ENCODE data around the gene CD1D.
A peak's percentile ranks its signal among the peaks of the same experiment; 100 is the strongest.

Gene CD1D

DNA sequence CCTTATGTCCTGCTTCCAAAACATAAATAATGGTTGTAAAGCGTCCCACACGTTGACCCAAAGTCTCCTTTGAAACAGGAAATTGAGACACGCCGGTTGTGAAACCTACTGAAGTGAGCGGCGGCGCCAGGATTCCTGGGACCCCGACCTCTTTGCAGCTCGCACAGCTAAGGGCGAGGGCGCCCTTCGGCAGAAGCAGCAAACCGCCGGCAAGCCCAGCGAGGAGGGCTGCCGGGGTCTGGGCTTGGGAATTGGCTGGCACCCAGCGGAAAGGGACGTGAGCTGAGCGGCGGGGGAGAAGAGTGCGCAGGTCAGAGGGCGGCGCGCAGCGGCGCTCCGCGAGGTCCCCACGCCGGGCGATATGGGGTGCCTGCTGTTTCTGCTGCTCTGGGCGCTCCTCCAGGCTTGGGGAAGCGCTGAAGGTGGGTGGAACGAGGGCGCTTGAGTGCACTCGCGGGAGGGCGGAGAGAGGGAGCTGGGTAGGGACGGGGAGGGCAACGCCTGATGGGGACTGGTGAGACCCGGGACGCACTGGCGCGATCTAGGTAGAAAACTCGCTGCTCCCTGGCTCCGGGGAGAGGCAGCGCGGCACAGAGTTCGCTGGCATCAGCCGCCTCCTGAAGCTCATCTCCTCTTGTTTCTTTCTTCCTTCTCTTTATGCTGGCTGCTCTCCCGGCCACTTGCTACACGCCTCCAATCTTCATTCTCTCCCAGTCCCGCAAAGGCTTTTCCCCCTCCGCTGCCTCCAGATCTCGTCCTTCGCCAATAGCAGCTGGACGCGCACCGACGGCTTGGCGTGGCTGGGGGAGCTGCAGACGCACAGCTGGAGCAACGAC is at the start of gene CD1D:
Gene CD1D, plus strand, starts transcription at position 155 of the 836 bp plus-strand sequence. Its CDS starts 207 bp downstream, at position 362.
- H3K4me1 ChIP-seq (ENCODE audit: insufficient read depth, poor library complexity, severe bottlenecking) = peaks cover 14% of the 10 kb centered on the region
- peak within 1 kb of the TSS; percentile 37 for H3K4me3 ChIP-seq (ENCODE audit: severe bottlenecking)
- H3K27me3 ChIP-seq (ENCODE audit: insufficient read depth, poor library complexity, severe bottlenecking) = no peaks in the 10 kb centered on the region
- TF ChIP-seq, protein P1, sequence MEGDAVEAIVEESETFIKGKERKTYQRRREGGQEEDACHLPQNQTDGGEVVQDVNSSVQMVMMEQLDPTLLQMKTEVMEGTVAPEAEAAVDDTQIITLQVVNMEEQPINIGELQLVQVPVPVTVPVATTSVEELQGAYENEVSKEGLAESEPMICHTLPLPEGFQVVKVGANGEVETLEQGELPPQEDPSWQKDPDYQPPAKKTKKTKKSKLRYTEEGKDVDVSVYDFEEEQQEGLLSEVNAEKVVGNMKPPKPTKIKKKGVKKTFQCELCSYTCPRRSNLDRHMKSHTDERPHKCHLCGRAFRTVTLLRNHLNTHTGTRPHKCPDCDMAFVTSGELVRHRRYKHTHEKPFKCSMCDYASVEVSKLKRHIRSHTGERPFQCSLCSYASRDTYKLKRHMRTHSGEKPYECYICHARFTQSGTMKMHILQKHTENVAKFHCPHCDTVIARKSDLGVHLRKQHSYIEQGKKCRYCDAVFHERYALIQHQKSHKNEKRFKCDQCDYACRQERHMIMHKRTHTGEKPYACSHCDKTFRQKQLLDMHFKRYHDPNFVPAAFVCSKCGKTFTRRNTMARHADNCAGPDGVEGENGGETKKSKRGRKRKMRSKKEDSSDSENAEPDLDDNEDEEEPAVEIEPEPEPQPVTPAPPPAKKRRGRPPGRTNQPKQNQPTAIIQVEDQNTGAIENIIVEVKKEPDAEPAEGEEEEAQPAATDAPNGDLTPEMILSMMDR (IDR thresholded peaks at IDR 0.05; ENCODE audit: poor library complexity, severe bottlenecking) = no peak
- H3K36me3 ChIP-seq (ENCODE audit: low read depth) = no peaks in the 10 kb centered on the region
- DNase-seq (ENCODE audit: low spot score) (no peak), ATAC-seq (ENCODE audit: low read depth) (peak; percentile 50)
- no peak within 1 kb of the TSS for H3K27ac ChIP-seq (ENCODE audit: poor library complexity, severe bottlenecking)
- H3K9me3 ChIP-seq (ENCODE audit: severe bottlenecking) = no peaks in the 10 kb centered on the region

DNA sequence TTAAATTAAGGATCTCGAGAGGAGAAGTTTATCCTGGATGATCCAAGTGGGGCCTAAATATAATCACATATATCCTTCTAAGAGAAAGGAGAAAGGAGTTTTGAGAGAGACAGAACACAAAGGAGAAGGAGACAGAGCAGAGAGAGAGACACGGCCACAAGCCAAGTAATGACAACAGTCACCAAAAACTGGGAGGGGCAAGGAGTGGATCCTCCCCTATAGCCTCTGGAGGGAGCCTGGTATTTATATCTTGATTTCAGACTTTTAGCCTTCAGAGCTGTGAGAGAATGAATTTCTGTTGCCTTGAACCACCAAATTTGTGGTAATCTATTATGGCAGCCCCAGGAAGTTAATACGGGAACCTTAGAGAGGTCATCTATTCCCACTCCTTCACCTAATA is 49.5 kb upstream of the CD1D start:
- TF ChIP-seq, protein P1 (IDR thresholded peaks at IDR 0.05; ENCODE audit: poor library complexity, severe bottlenecking) = no peak
- Histone ChIP-seq H3K27me3 (ENCODE audit: insufficient read depth, poor library complexity, severe bottlenecking) (no peaks in the 10 kb centered on the region), H3K4me3 (ENCODE audit: severe bottlenecking) (no peak overlapping the region), H3K36me3 (ENCODE audit: low read depth) (no peaks in the 10 kb centered on the region), H3K27ac (ENCODE audit: poor library complexity, severe bottlenecking) (no peak overlapping the region), H3K9me3 (ENCODE audit: severe bottlenecking) (no peaks in the 10 kb centered on the region), H3K4me1 (ENCODE audit: insufficient read depth, poor library complexity, severe bottlenecking) (peaks cover 2% of the 10 kb centered on the region)
- ATAC-seq (ENCODE audit: low read depth) (no peak), DNase-seq (ENCODE audit: low spot score) (no peak)

DNA sequence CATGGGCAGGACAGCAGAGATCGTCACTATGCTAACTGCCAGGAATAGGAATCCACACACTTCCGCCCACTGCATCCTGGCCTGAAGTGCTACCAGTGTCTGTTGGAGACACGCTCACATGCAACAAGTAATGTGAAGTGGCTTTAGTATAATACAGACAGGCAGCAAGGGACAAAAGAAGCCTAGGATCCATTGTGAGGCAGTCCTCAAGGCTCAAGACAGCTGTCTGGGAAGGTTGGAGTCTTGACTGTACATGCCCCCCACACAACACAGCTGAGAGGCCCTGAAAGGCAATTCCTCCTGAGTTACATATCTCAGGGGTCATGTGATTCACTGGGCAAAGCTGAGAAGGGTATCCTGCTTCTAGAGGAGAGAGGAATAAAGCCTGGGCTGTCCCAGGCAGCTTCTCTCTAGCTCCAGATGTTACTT is 39.9 kb upstream of the CD1D start:
- ATAC-seq (ENCODE audit: low read depth) = no peak
- no peaks in the 10 kb centered on the region for H3K27me3 ChIP-seq (ENCODE audit: insufficient read depth, poor library complexity, severe bottlenecking)
- no peak overlapping the region for H3K27ac ChIP-seq (ENCODE audit: poor library complexity, severe bottlenecking)
- no peaks in the 10 kb centered on the region for H3K36me3 ChIP-seq (ENCODE audit: low read depth)
- peaks cover 13% of the 10 kb centered on the region for H3K4me1 ChIP-seq (ENCODE audit: insufficient read depth, poor library complexity, severe bottlenecking)
- no peak overlapping the region for H3K4me3 ChIP-seq (ENCODE audit: severe bottlenecking)
- DNase-seq (ENCODE audit: low spot score) = no peak
- no peaks in the 10 kb centered on the region for H3K9me3 ChIP-seq (ENCODE audit: severe bottlenecking)
- TF ChIP-seq, protein P1 (IDR thresholded peaks at IDR 0.05; ENCODE audit: poor library complexity, severe bottlenecking) = no peak

DNA sequence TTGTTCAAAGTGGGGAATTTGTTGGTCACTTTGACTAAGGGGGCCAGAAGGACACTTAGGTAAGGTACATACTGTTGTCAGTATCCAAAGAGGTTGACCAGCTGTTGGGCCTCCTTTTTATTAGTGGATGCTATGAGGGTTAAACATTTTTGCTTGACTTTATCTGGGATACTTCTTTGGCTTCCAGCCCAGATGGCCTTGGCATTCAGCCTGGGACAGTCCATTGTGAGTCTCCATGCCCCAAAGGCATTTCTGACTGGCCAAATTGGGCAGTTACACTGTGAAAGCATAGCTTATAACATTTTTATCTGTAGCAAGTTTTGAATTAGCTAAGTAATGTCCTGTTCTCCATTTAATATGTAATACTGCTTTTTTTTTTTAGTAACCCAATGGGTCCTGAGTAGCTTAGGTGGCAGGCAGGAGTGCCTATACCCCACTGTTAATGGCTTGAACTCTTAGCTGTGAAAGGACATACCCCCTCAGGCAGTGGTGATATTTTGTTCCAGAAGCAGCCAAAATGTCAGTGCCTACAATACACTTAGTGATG is 35.4 kb upstream of the CD1D start:
- peaks cover 39% of the 10 kb centered on the region for H3K4me1 ChIP-seq (ENCODE audit: insufficient read depth, poor library complexity, severe bottlenecking)
- TF ChIP-seq, protein P1 (IDR thresholded peaks at IDR 0.05; ENCODE audit: poor library complexity, severe bottlenecking) = no peak
- ATAC-seq (ENCODE audit: low read depth) = peak; percentile 28; the same call in 2 of the 3 replicates
- no peak overlapping the region for H3K4me3 ChIP-seq (ENCODE audit: severe bottlenecking)
- H3K9me3 ChIP-seq (ENCODE audit: severe bottlenecking) = no peaks in the 10 kb centered on the region
- H3K36me3 ChIP-seq (ENCODE audit: low read depth) = no peaks in the 10 kb centered on the region
- no peaks in the 10 kb centered on the region for H3K27me3 ChIP-seq (ENCODE audit: insufficient read depth, poor library complexity, severe bottlenecking)
- peak; percentile 68 for DNase-seq (ENCODE audit: low spot score)
- H3K27ac ChIP-seq (ENCODE audit: poor library complexity, severe bottlenecking) = peak overlapping the region; percentile 97

Data from RWPE2 (cell line).